Measurements from ENCODE around the gene CDC27. TPM values are rescaled to one million over a fixed set of nuclear protein-coding genes. Genes with fewer than 3 reads are reported as not detected.
"Not testable (repeated sequence)": the region's sequence is repeated elsewhere in the genome, so short reads cannot be mapped to it uniquely, and the experiment has no call there.

CDC27 gene
- polyA plus RNA-seq, 1 donor from 2014 or later = 50.1 TPM

- Histone ChIP-seq H4K20me1 (ENCODE audit: insufficient read depth) (no peaks in the 10 kb centered on the region), H3K79me2 (replicated peaks; ENCODE audit: insufficient read depth, low read length) (no peaks in the 10 kb centered on the region), H3K9ac (ENCODE audit: low read length) (no peak overlapping the region), H3K4me3 (ENCODE audit: low read length) (no peak overlapping the region), H3F3A (ENCODE audit: insufficient read depth, low read length, poor library complexity, severe bottlenecking) (no peaks in the 10 kb centered on the region), H3K9me3 (ENCODE audit: low read length) (no peaks in the 10 kb centered on the region), H3K9me2 (ENCODE audit: insufficient read depth, low read length) (no peaks in the 10 kb centered on the region), H3K4me2 (ENCODE audit: low read length) (no peak overlapping the region), H2AFZ (ENCODE audit: low read depth, low read length) (no peak overlapping the region), H3K36me3 (ENCODE audit: insufficient read depth, low read length) (no peaks in the 10 kb centered on the region), H3K27ac (ENCODE audit: low read length) (no peak overlapping the region), H3K27me3 (ENCODE audit: insufficient read depth, low read depth, low read length) (no peaks in the 10 kb centered on the region)
- no peak for TF ChIP-seq POLR2AphosphoS5 (IDR thresholded peaks at IDR 0.05)
- no peak for TF ChIP-seq CTCF (IDR thresholded peaks at IDR 0.05; ENCODE audit: poor library complexity, severe bottlenecking)
- TF ChIP-seq RAD21 (conservative IDR thresholded peaks at IDR 0.05) = no peak
- TF ChIP-seq TAF1 (IDR thresholded peaks at IDR 0.05; ENCODE audit: low read depth) = no peak
- TF ChIP-seq EP300 (conservative IDR thresholded peaks at IDR 0.05; ENCODE audit: poor library complexity, severe bottlenecking) = no peak
- no peak for TF ChIP-seq REST (IDR thresholded peaks at IDR 0.05; ENCODE audit: borderline replicate concordance)
- no peak for TF ChIP-seq EZH2 (IDR thresholded peaks at IDR 0.05; ENCODE audit: borderline replicate concordance, insufficient read depth, low read length, poor library complexity, severe bottlenecking)
- TF ChIP-seq SMC3 (conservative IDR thresholded peaks at IDR 0.05; ENCODE audit: poor library complexity) = no peak
- TF ChIP-seq MXI1 (conservative IDR thresholded peaks at IDR 0.05; ENCODE audit: poor library complexity, severe bottlenecking) = no peak
These were observed 43.7 kb downstream of the CDC27 start for GRCh38 chr17:47145351-47145750.

GRCh38 chr17:47135235-47135634 lies 53.9 kb downstream of the CDC27 start:
- Histone ChIP-seq H3K9me3 (ENCODE audit: low read length) (no peaks in the 10 kb centered on the region), H3K9ac (ENCODE audit: low read length) (no peak overlapping the region), H3F3A (ENCODE audit: insufficient read depth, low read length, poor library complexity, severe bottlenecking) (no peaks in the 10 kb centered on the region), H4K20me1 (ENCODE audit: insufficient read depth) (no peaks in the 10 kb centered on the region), H3K9me2 (ENCODE audit: insufficient read depth, low read length) (no peaks in the 10 kb centered on the region), H3K4me2 (ENCODE audit: low read length) (no peak overlapping the region), H2AFZ (ENCODE audit: low read depth, low read length) (no peak overlapping the region), H3K79me2 (replicated peaks; ENCODE audit: insufficient read depth, low read length) (no peaks in the 10 kb centered on the region), H3K36me3 (ENCODE audit: insufficient read depth, low read length) (no peaks in the 10 kb centered on the region), H3K27ac (ENCODE audit: low read length) (no peak overlapping the region), H3K27me3 (ENCODE audit: insufficient read depth, low read depth, low read length) (no peaks in the 10 kb centered on the region), H3K4me3 (ENCODE audit: low read length) (no peak overlapping the region)
- no peak for TF ChIP-seq SMC3 (conservative IDR thresholded peaks at IDR 0.05; ENCODE audit: poor library complexity)
- no peak for TF ChIP-seq REST (IDR thresholded peaks at IDR 0.05; ENCODE audit: borderline replicate concordance)
- no peak for TF ChIP-seq CTCF (IDR thresholded peaks at IDR 0.05; ENCODE audit: poor library complexity, severe bottlenecking)
- no peak for TF ChIP-seq EZH2 (IDR thresholded peaks at IDR 0.05; ENCODE audit: borderline replicate concordance, insufficient read depth, low read length, poor library complexity, severe bottlenecking)
- TF ChIP-seq POLR2AphosphoS5 (IDR thresholded peaks at IDR 0.05) = no peak
- no peak for TF ChIP-seq EP300 (conservative IDR thresholded peaks at IDR 0.05; ENCODE audit: poor library complexity, severe bottlenecking)
- no peak for TF ChIP-seq MXI1 (conservative IDR thresholded peaks at IDR 0.05; ENCODE audit: poor library complexity, severe bottlenecking)
- TF ChIP-seq RAD21 (conservative IDR thresholded peaks at IDR 0.05) = no peak
- TF ChIP-seq TAF1 (IDR thresholded peaks at IDR 0.05; ENCODE audit: low read depth) = no peak

GRCh38 chr17:47134354-47134753 lies 54.7 kb downstream of the CDC27 start:
- not testable (repeated sequence) for H3K27ac ChIP-seq (ENCODE audit: low read length); H3F3A ChIP-seq (ENCODE audit: insufficient read depth, low read length, poor library complexity, severe bottlenecking); H2AFZ ChIP-seq (ENCODE audit: low read depth, low read length); H3K9me3 ChIP-seq (ENCODE audit: low read length); H3K36me3 ChIP-seq (ENCODE audit: insufficient read depth, low read length); H3K9me2 ChIP-seq (ENCODE audit: insufficient read depth, low read length); H4K20me1 ChIP-seq (ENCODE audit: insufficient read depth); H3K79me2 ChIP-seq (replicated peaks; ENCODE audit: insufficient read depth, low read length); H3K9ac ChIP-seq (ENCODE audit: low read length); H3K4me3 ChIP-seq (ENCODE audit: low read length); H3K27me3 ChIP-seq (ENCODE audit: insufficient read depth, low read depth, low read length); H3K4me2 ChIP-seq (ENCODE audit: low read length)

All from neural cell (in vitro differentiated cells).